GM19468 (cell line): Measurements from ENCODE around the gene CABP4.

Source experiments
- ATAC-seq: cut with Tn5 transposase; IDR thresholded peaks from one replicate; pipeline ENCODE4 v1.9.1; 2021; ENCODE audit warnings: mild to moderate bottlenecking, moderate library complexity, moderate number of reproducible peaks; ENCODE audit not compliant: unreplicated experiment; ENCODE audit errors: extremely low read depth

CABP4 gene

GRCh38 chr11:67434395-67434881 is 20.7 kb upstream of the CABP4 start:
- ATAC-seq, result no peak

GRCh38 chr11:67435031-67435726 is 20.0 kb upstream of the CABP4 start:
- no peak for ATAC-seq

- ATAC-seq, result no peak
Observed at GRCh38 chr11:67435727-67436458, 19.3 kb upstream of the CABP4 start.

GRCh38 chr11:67436459-67437081 is 18.6 kb upstream of the CABP4 start:
- no peak for ATAC-seq

- no peak for ATAC-seq
Observed at GRCh38 chr11:67437082-67437808, 17.9 kb upstream of the CABP4 start, which contains the start of gene PTPRCAP. Gene PTPRCAP, minus strand, starts transcription at chr11:67437682. Its CDS starts 63 bp downstream, at chr11:67437619.

- no peak for ATAC-seq
Observed at GRCh38 chr11:67437809-67438157, 17.4 kb upstream of the CABP4 start.

GRCh38 chr11:67438158-67438902 is 16.8 kb upstream of the CABP4 start:
- no peak for ATAC-seq

- no peak for ATAC-seq
Observed at GRCh38 chr11:67439321-67440228, 15.6 kb upstream of the CABP4 start.

- ATAC-seq, result no peak
Observed at GRCh38 chr11:67440229-67441097, 14.7 kb upstream of the CABP4 start.

- ATAC-seq, result no peak
Observed at GRCh38 chr11:67441098-67441563, 14.0 kb upstream of the CABP4 start.

- no peak for ATAC-seq
Observed at GRCh38 chr11:67441731-67442351, 13.3 kb upstream of the CABP4 start.

- no peak for ATAC-seq
Observed at GRCh38 chr11:67442504-67443404, 12.4 kb upstream of the CABP4 start.

GRCh38 chr11:67445515-67445914 is 9.6 kb upstream of the CABP4 start:
- no peak for ATAC-seq

GRCh38 chr11:67448220-67448609 is 6.9 kb upstream of the CABP4 start:
- no peak for ATAC-seq

GRCh38 chr11:67449116-67449844 is 5.9 kb upstream of the CABP4 start:
- ATAC-seq, result no peak
